Small intestine (tissue), 7 donors: ENCODE measurements around the gene POU3F3. TPM values are rescaled to one million over a fixed set of nuclear protein-coding genes. Genes with fewer than 3 reads are reported as not detected.

Experiments used
- DNase-seq, 2 donors: peaks; one replicate each; pipeline versions ENCODE4 v3.0.0 to v3.0.0-alpha.2; 2013
- FAIRE-seq: peaks from 2 replicates; lab custom pipeline; 2012; peaks lifted over from hg19 to GRCh38; lab: Jason Lieb, UNC
- H3K27ac ChIP-seq, 3 donors: one replicate each; pipeline ENCODE4 v1.5.1; 2013; ENCODE audit warnings: low read length in 2 of 3, mild to moderate bottlenecking in 2 of 3, control low read depth in 1 of 3, inconsistent platforms in 1 of 3, low read depth in 1 of 3, moderate library complexity in 1 of 3
- H3K27me3 ChIP-seq, 3 donors: one replicate each; pipeline ENCODE4 v1.6.1; 2013; ENCODE audit warnings: low read length in 3 of 3, inconsistent platforms in 1 of 3; ENCODE audit not compliant: control insufficient read depth in 3 of 3, insufficient read depth in 3 of 3
- H3K36me3 ChIP-seq, 3 donors: one replicate each; pipeline ENCODE4 v1.6.1; 2013; ENCODE audit warnings: low read length in 3 of 3, inconsistent platforms in 1 of 3, low read depth in 1 of 3, mild to moderate bottlenecking in 1 of 3, moderate library complexity in 1 of 3; ENCODE audit not compliant: control insufficient read depth in 3 of 3, insufficient read depth in 2 of 3
- H3K4me1 ChIP-seq, 3 donors: one replicate each; pipeline ENCODE4 v1.6.1; 2013; ENCODE audit warnings: low read length in 2 of 3, inconsistent platforms in 1 of 3, low read depth in 1 of 3, mild to moderate bottlenecking in 1 of 3, moderate library complexity in 1 of 3; ENCODE audit not compliant: control insufficient read depth in 3 of 3, insufficient read depth in 2 of 3
- H3K4me3 ChIP-seq, 3 donors: one replicate each; pipeline ENCODE4 v1.5.1; 2013; ENCODE audit warnings: low read length in 3 of 3, control low read depth in 1 of 3, inconsistent platforms in 1 of 3, low read depth in 1 of 3, mild to moderate bottlenecking in 1 of 3, moderate library complexity in 1 of 3
- H3K9me3 ChIP-seq, 2 donors: one replicate each; pipeline ENCODE4 v1.6.1; 2013; ENCODE audit warnings: low read depth in 1 of 2, low read length in 1 of 2; ENCODE audit not compliant: control insufficient read depth in 2 of 2, insufficient read depth in 1 of 2
- WGBS, 3 donors: extraction: QIAGEN DNeasy Blood & Tissue Kit; methylation state at CpG; one replicate each; pipeline ENCODE4 v1.1.7; 2013; 5-methylcytosine and 5-hydroxymethylcytosine counted together
- polyA plus RNA-seq, 4 donors: library from polyadenylated mRNA; stranded (reverse) in 3 of 4; unstranded in 1 of 4; fragments of 200-250 nt in 3 of 4; fragments of 120-200 nt in 1 of 4; gene quantifications; one replicate each; pipeline versions ENCODE4 v1.2.1 to v1.2.3, GENCODE V29; 2013
- donor health status: healthy with polysubstance abuse.
- donor health status: control.
- donor health status: control.
- donor health status: Bipolar disorder and iron deficiency.
- donor health status: healthy.

The POU3F3 gene
- polyA plus RNA-seq, 4 donors = 0.04 to 0.15 TPM; not detected in 2

- no peak for DNase-seq
- no peak for FAIRE-seq
Measured at GRCh38 chr2:104826016-104826415, 27.9 kb upstream of the POU3F3 start.

GRCh38 chr2:104831742-104832141, 22.2 kb upstream of the POU3F3 start:
- Histone ChIP-seq H3K27ac (no peak overlapping the region), H3K36me3 (no peaks in the 10 kb centered on the region), H3K27me3 (no peaks in the 10 kb centered on the region), H3K4me1 (no peaks in the 10 kb centered on the region), H3K4me3 (no peak overlapping the region), H3K9me3 (no peaks in the 10 kb centered on the region)
- DNase-seq (no peak), FAIRE-seq (no peak)
- 52 to 71% (median 68%) methylated on average over 1 of the region's 1 CpG for WGBS, 3 donors

More at GRCh38 chr2:104826016-104826415, 27.9 kb upstream of the POU3F3 start:
- H3K27me3 ChIP-seq = peaks cover 0 to 2% (median 0%) of the 10 kb centered on the region in 3 donors
- no peaks in the 10 kb centered on the region for H3K9me3 ChIP-seq
- no peak overlapping the region for H3K4me3 ChIP-seq
- WGBS, 3 donors = 68 to 71% (median 70%) methylated on average over 2 of the region's 2 CpGs
- no peaks in the 10 kb centered on the region for H3K36me3 ChIP-seq
- H3K27ac ChIP-seq = no peak overlapping the region
- H3K4me1 ChIP-seq = no peaks in the 10 kb centered on the region

GRCh38 chr2:104834431-104835153, 19.3 kb upstream of the POU3F3 start:
- no peak for FAIRE-seq
- H3K27ac ChIP-seq = no peak overlapping the region
- 80 to 83% (median 80%) methylated on average over 17 of the region's 17 CpGs for WGBS, 3 donors

GRCh38 chr2:104836265-104836664, 17.6 kb upstream of the POU3F3 start:
- FAIRE-seq = no peak
- no peaks in the 10 kb centered on the region for H3K4me1 ChIP-seq
- DNase-seq = no peak
- H3K36me3 ChIP-seq = no peaks in the 10 kb centered on the region
- 61 to 75% (median 68%) methylated on average over 3 of the region's 3 CpGs for WGBS, 3 donors
- H3K9me3 ChIP-seq = no peaks in the 10 kb centered on the region
- H3K27ac ChIP-seq = no peak overlapping the region
- no peak overlapping the region for H3K4me3 ChIP-seq
- H3K27me3 ChIP-seq = peaks cover 0 to 3% (median 0%) of the 10 kb centered on the region in 3 donors

More at GRCh38 chr2:104834431-104835153, 19.3 kb upstream of the POU3F3 start:
- no peak for DNase-seq
- Histone ChIP-seq H3K36me3 (no peaks in the 10 kb centered on the region), H3K27me3 (peaks cover 0 to 3% (median 0%) of the 10 kb centered on the region in 3 donors), H3K9me3 (no peaks in the 10 kb centered on the region), H3K4me3 (no peak overlapping the region), H3K4me1 (no peaks in the 10 kb centered on the region)

GRCh38 chr2:104836841-104837240, 17.1 kb upstream of the POU3F3 start:
- Histone ChIP-seq H3K36me3 (no peaks in the 10 kb centered on the region), H3K27ac (no peak overlapping the region), H3K4me1 (no peaks in the 10 kb centered on the region), H3K9me3 (no peaks in the 10 kb centered on the region), H3K4me3 (no peak overlapping the region), H3K27me3 (peaks cover 0 to 6% (median 0%) of the 10 kb centered on the region in 3 donors)
- FAIRE-seq (no peak), DNase-seq (no peak)
- 70 to 75% (median 75%) methylated on average over 1 of the region's 1 CpG for WGBS, 3 donors

- no peak for DNase-seq
- Histone ChIP-seq H3K4me3 (no peak overlapping the region), H3K4me1 (peaks cover 0 to 10% (median 0%) of the 10 kb centered on the region in 3 donors), H3K36me3 (no peaks in the 10 kb centered on the region), H3K9me3 (no peaks in the 10 kb centered on the region), H3K27me3 (peaks cover 13 to 35% (median 28%) of the 10 kb centered on the region in 3 donors), H3K27ac (no peak overlapping the region)
- FAIRE-seq = no peak
- 78 to 89% (median 80%) methylated on average over 1 of the region's 1 CpG for WGBS, 3 donors
Measured at GRCh38 chr2:104840156-104840555, 13.8 kb upstream of the POU3F3 start.

DNA sequence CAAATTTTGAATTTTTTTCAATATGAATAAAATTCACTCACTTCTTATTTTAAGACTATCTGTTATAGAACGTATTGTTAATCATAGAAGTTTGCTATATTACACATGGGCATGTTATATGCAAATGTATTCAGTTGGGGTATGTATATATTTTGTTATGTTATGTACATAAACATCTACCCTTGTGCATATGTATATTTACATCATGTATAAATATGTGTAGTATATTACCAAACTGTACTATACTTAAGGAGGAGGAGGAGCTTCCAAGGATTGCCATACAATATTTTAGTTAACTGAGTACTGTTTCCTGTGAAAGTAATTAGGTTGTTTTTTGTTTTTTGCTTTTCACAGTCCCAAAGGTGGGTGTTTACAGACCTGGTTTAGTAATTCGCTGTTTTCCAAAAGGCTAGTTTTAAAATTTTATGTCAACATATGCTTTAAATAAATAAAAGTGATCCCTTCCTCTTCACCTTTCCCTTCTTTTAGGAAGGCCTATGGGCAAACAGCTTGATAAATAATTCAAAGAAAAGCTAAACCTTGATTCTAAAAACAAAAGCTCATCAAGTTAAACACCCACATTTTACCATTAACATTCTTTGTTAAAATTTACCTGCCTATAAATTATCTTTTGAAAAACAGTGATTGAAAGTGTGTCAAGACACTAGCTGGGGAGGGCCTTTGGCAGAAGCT, 12.9 kb upstream of the POU3F3 start:
- Histone ChIP-seq H3K4me1 (peaks cover 0 to 12% (median 0%) of the 10 kb centered on the region in 3 donors), H3K27me3 (peaks cover 17 to 44% (median 33%) of the 10 kb centered on the region in 3 donors), H3K36me3 (no peaks in the 10 kb centered on the region), H3K27ac (no peak overlapping the region), H3K4me3 (no peak overlapping the region), H3K9me3 (no peaks in the 10 kb centered on the region)
- 72 to 87% (median 87%) methylated on average over 2 of the region's 2 CpGs for WGBS, 3 donors
- DNase-seq (no peak), FAIRE-seq (no peak)

- H3K4me3 ChIP-seq = no peak overlapping the region
- no peaks in the 10 kb centered on the region for H3K9me3 ChIP-seq
- no peak for FAIRE-seq
- WGBS, 3 donors = 68 to 78% (median 71%) methylated on average over 2 of the region's 2 CpGs
- DNase-seq = no peak
- no peaks in the 10 kb centered on the region for H3K36me3 ChIP-seq
- peaks cover 0 to 12% (median 0%) of the 10 kb centered on the region in 3 donors for H3K4me1 ChIP-seq
- peaks cover 17 to 51% (median 37%) of the 10 kb centered on the region in 3 donors for H3K27me3 ChIP-seq
- no peak overlapping the region for H3K27ac ChIP-seq
Measured at GRCh38 chr2:104841744-104842143, 12.2 kb upstream of the POU3F3 start.
